Subcutaneous adipose tissue (tissue), 4 donors: Measurements from ENCODE around the gene EEFSEC. TPM values are rescaled to one million over a fixed set of nuclear protein-coding genes. Genes with fewer than 3 reads are reported as not detected.

Source experiments
- CTCF ChIP-seq: fragments of 450-650 bp; IDR thresholded peaks from one replicate; pipeline ENCODE4 v1.5.1; 2016; ENCODE audit warnings: low read depth, mild to moderate bottlenecking, control low read depth, antibody characterized with exemption, moderate library complexity
- total RNA-seq, 4 donors: library from RNA; depleted of rRNA; stranded (reverse); fragments of >200 nt; gene quantifications; one replicate each; pipeline ENCODE4 v1.1.0, GENCODE V29; 2016

EEFSEC gene
- total RNA-seq, 4 donors from 2014 or later = 13.7 to 26.9 (median 17.4) TPM

GRCh38 chr3:128263118-128263517 is 109.8 kb downstream of the EEFSEC start:
- TF ChIP-seq CTCF = no peak

- no peak for TF ChIP-seq CTCF
Observed at GRCh38 chr3:128263946-128264345, 110.7 kb downstream of the EEFSEC start.

GRCh38 chr3:128266453-128266852 is 113.2 kb downstream of the EEFSEC start:
- no peak for TF ChIP-seq CTCF

- TF ChIP-seq CTCF = no peak
Observed at GRCh38 chr3:128267541-128267940, 114.3 kb downstream of the EEFSEC start.

- no peak for TF ChIP-seq CTCF
Observed at GRCh38 chr3:128269006-128269775, 115.9 kb downstream of the EEFSEC start.

GRCh38 chr3:128269796-128270195 is 116.5 kb downstream of the EEFSEC start:
- TF ChIP-seq CTCF = no peak

- TF ChIP-seq CTCF = no peak
Observed at GRCh38 chr3:128270559-128271492, 117.5 kb downstream of the EEFSEC start.
